ENCODE results near the gene SSH2.

The SSH2 gene

DNA sequence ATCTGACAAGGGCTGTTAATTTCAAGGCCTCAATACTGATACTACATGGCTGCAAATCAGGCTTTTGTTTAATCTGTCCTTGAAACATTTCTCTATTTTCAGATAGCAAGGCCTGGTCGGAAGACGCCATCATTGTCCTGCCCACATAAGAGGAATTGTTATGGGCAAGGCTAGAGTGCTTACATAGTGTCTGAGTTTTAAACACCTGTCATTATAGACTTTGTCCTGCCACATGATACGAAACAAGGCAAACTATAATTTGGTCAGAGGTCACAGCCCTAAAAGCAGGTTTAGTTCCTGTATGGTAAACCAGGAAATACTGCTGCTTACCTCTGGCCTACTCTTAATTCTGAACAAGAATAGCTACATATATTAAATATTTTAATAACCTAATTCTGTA lies 104.4 kb downstream of the SSH2 start:
- Histone ChIP-seq H3K9ac (ENCODE audit: insufficient read length) (no peak overlapping the region), H3K9me3 (ENCODE audit: low read depth, low read length) (no peaks in the 10 kb centered on the region), H3K36me3 (ENCODE audit: insufficient read depth, low read length) (no peaks in the 10 kb centered on the region), H3K27ac (no peak overlapping the region), H3K4me3 (no peak overlapping the region)
- no peak for DNase-seq (ENCODE audit: low read depth, low spot score)
- TF ChIP-seq POLR2AphosphoS5 (IDR thresholded peaks at IDR 0.05; ENCODE audit: borderline replicate concordance, low read depth, low read length) = no peak
- TF ChIP-seq FOXP2 (optimal IDR thresholded peaks at IDR 0.05; ENCODE audit: control extremely low read depth, extremely low read length, insufficient read depth) = no peak
- no peak for TF ChIP-seq EZH2 (IDR thresholded peaks at IDR 0.05)

DNA sequence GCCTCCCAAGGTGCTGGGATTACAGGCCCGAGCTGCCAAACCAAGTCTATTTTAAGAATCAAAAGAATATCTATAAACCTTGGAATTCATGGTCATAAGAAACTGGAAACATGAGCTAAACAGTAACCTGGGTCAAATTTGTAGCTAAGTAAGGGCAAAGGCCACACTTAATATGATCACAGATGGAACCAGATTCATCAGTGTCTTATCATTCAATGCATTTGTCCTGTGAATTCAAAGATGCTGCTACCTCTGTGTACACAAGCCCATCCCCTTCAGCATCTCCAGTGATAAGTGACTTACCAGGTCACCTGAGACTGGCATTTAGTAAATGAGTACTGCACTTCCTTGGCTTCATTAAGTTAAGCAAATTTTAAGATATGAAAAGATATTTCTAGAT lies 108.1 kb downstream of the SSH2 start:
- DNase-seq (ENCODE audit: low read depth, low spot score) = no peak
- Histone ChIP-seq H3K9ac (ENCODE audit: insufficient read length) (no peak overlapping the region), H3K27ac (no peak overlapping the region), H3K4me3 (no peak overlapping the region), H3K36me3 (ENCODE audit: insufficient read depth, low read length) (no peaks in the 10 kb centered on the region), H3K9me3 (ENCODE audit: low read depth, low read length) (no peaks in the 10 kb centered on the region)
- no peak for TF ChIP-seq FOXP2 (optimal IDR thresholded peaks at IDR 0.05; ENCODE audit: control extremely low read depth, extremely low read length, insufficient read depth)
- TF ChIP-seq EZH2 (IDR thresholded peaks at IDR 0.05) = no peak
- no peak for TF ChIP-seq POLR2AphosphoS5 (IDR thresholded peaks at IDR 0.05; ENCODE audit: borderline replicate concordance, low read depth, low read length)

DNA sequence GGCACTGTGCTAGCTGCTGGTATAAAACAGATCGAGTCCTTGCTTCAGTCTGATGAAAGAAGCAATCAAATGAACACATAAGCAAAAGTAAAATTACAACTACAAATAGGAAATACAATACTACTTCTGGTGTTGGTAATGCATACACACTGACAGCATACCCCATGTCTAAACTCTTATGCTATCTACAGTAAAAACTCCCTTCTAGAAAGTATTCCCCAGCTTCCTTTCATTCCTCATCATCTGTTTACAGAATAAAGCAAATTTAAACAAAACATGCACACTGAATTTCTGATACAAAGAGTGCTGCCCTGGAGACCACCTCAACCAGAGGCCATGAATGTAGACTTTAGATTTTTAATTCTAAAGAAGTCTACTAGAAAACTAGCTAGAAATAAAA lies 109.6 kb downstream of the SSH2 start:
- Histone ChIP-seq H3K36me3 (ENCODE audit: insufficient read depth, low read length) (no peaks in the 10 kb centered on the region), H3K27ac (no peak overlapping the region), H3K9me3 (ENCODE audit: low read depth, low read length) (no peaks in the 10 kb centered on the region), H3K4me3 (no peak overlapping the region), H3K9ac (ENCODE audit: insufficient read length) (no peak overlapping the region)
- TF ChIP-seq POLR2AphosphoS5 (IDR thresholded peaks at IDR 0.05; ENCODE audit: borderline replicate concordance, low read depth, low read length) (no peak), EZH2 (IDR thresholded peaks at IDR 0.05) (no peak), FOXP2 (optimal IDR thresholded peaks at IDR 0.05; ENCODE audit: control extremely low read depth, extremely low read length, insufficient read depth) (no peak)
- no peak for DNase-seq (ENCODE audit: low read depth, low spot score)

DNA sequence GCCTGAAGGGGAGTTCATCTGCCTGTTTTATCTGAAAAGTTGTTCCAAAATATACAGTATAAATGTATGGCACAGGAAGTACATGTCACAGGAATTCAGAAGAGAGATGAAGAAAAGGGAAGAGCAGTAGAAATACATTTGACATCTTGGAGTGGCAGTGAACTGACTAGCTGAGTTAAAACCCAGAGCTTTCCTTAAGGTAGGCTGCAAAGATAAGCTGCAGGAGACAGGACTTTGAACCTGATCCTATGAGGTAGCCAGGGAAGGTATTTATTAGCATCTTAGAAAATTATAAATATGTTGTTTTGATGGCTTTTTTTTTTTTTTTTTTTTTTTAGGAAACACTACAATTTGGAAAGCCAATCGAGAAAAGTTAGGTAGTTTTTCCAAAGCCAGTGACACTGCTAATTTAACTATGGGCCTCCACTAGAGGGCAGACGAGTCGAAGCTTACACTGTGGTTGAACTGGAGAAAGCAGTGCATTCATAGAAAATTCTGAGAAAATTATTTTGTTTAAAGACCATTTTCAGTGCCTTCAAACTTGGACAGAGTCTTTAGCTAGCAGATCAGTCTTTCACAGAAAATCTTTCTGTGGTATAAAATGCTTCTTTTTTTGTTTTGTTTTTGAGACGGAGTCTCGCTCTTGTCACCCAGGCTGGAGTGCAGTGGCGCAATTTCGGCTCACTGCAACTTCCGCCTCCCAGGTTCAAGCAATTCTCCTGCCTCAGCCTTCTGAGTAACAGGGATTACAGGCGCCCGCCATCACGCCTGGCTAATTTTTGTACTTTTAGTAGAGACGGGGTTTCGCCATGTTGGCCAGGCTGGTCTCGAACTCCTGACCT lies 122.3 kb downstream of the SSH2 start:
- H3K27ac ChIP-seq = no peak overlapping the region
- H3K4me3 ChIP-seq = no peak overlapping the region
- DNase-seq (ENCODE audit: low read depth, low spot score) = peak; percentile 34
- H3K9ac ChIP-seq (ENCODE audit: insufficient read length) = no peak overlapping the region
- H3K36me3 ChIP-seq (ENCODE audit: insufficient read depth, low read length) = no peaks in the 10 kb centered on the region
- H3K9me3 ChIP-seq (ENCODE audit: low read depth, low read length) = no peaks in the 10 kb centered on the region
- TF ChIP-seq FOXP2 (optimal IDR thresholded peaks at IDR 0.05; ENCODE audit: control extremely low read depth, extremely low read length, insufficient read depth) (no peak), POLR2AphosphoS5 (IDR thresholded peaks at IDR 0.05; ENCODE audit: borderline replicate concordance, low read depth, low read length) (no peak), EZH2 (IDR thresholded peaks at IDR 0.05) (no peak)

DNA sequence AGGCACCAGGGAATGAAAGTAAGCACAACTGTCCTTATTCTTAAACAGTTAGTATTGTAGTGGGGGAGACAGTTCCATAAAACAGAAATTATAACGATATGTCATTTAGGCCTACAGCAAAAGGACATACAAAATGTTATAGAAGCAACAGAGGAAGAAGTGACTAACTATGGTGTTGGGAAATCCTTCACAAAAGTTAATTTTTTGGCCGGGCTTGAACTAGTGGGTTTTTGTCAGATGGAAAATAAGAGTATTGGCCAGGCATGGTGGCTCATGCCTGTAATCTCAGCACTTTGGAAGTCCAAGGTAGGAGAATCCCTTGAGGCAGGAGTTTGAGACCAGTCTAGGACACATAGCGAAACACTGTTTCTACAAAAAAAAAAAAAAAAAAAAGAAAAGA lies 127.8 kb downstream of the SSH2 start:
- H3K4me3 ChIP-seq = no peak overlapping the region
- DNase-seq (ENCODE audit: low read depth, low spot score) = no peak
- H3K9ac ChIP-seq (ENCODE audit: insufficient read length) = no peak overlapping the region
- no peak overlapping the region for H3K27ac ChIP-seq
- no peak for TF ChIP-seq POLR2AphosphoS5 (IDR thresholded peaks at IDR 0.05; ENCODE audit: borderline replicate concordance, low read depth, low read length)
- TF ChIP-seq EZH2 (IDR thresholded peaks at IDR 0.05) = no peak
- no peak for TF ChIP-seq FOXP2 (optimal IDR thresholded peaks at IDR 0.05; ENCODE audit: control extremely low read depth, extremely low read length, insufficient read depth)
- no peaks in the 10 kb centered on the region for H3K9me3 ChIP-seq (ENCODE audit: low read depth, low read length)
- H3K36me3 ChIP-seq (ENCODE audit: insufficient read depth, low read length) = no peaks in the 10 kb centered on the region

DNA sequence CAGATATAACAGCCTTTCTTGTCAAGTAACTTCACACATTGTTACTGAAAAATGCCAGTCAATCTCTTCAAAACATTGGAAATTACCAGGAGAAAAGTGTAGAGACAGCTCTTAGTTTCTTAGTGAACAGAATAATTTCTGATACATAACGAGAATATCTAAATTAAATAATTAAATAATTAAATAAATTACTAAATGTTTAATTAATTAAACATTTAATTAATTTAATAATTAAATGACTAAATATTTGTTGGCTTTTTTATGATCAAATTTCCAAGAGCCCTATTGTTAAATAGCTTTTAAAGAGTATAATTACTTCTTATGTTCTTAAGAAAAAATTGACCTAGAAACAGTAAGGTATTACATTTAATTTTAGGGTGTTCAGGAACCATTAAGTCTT lies 129.6 kb downstream of the SSH2 start:
- H3K27ac ChIP-seq = no peak overlapping the region
- no peaks in the 10 kb centered on the region for H3K9me3 ChIP-seq (ENCODE audit: low read depth, low read length)
- no peak overlapping the region for H3K9ac ChIP-seq (ENCODE audit: insufficient read length)
- H3K4me3 ChIP-seq = no peak overlapping the region
- TF ChIP-seq EZH2 (IDR thresholded peaks at IDR 0.05) = no peak
- TF ChIP-seq POLR2AphosphoS5 (IDR thresholded peaks at IDR 0.05; ENCODE audit: borderline replicate concordance, low read depth, low read length) = no peak
- no peak for TF ChIP-seq FOXP2 (optimal IDR thresholded peaks at IDR 0.05; ENCODE audit: control extremely low read depth, extremely low read length, insufficient read depth)
- DNase-seq (ENCODE audit: low read depth, low spot score) = no peak
- H3K36me3 ChIP-seq (ENCODE audit: insufficient read depth, low read length) = no peaks in the 10 kb centered on the region

DNA sequence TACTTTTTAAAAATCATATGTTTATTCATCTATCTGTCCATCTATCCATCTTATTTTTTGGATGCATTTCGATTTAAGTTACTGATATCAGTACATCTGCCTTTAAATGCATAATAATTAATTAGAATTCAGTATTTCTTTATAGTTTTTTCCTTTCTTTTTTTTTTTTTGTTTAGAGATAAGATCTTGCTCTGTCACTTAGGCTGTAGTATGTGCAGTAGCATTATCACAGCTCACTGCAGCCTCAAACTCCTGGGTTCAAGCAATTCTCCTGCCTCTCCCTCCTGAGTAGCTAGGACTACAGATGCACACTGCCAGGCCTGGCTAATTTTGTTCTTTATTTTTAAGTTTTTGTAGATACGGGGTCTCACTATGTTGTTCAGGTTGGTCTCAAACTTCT lies 133.4 kb downstream of the SSH2 start:
- no peak for TF ChIP-seq FOXP2 (optimal IDR thresholded peaks at IDR 0.05; ENCODE audit: control extremely low read depth, extremely low read length, insufficient read depth)
- no peak for TF ChIP-seq POLR2AphosphoS5 (IDR thresholded peaks at IDR 0.05; ENCODE audit: borderline replicate concordance, low read depth, low read length)
- TF ChIP-seq EZH2 (IDR thresholded peaks at IDR 0.05) = no peak
- DNase-seq (ENCODE audit: low read depth, low spot score) = no peak
- H3K9me3 ChIP-seq (ENCODE audit: low read depth, low read length) = no peaks in the 10 kb centered on the region
- no peaks in the 10 kb centered on the region for H3K36me3 ChIP-seq (ENCODE audit: insufficient read depth, low read length)
- no peak overlapping the region for H3K4me3 ChIP-seq
- no peak overlapping the region for H3K9ac ChIP-seq (ENCODE audit: insufficient read length)
- no peak overlapping the region for H3K27ac ChIP-seq

DNA sequence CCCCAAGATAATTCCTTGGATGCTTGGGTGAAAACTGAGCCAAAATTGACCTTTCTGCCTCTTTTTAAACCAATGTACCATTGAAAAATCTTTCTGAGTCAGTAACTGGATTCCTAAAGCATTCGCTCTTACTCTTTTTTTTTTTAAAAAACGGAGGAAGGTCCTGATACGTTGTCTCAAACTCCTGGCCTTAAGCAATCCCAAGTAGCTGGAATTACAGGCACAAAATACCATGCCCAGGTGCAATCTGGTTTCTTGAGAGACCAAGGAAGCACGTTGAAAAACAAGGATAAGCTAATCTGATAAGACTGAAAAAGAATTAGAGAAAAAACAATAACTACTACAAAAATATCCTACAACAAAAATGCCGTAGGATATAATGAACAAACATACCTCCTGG lies 136.5 kb downstream of the SSH2 start:
- Histone ChIP-seq H3K9ac (ENCODE audit: insufficient read length) (no peak overlapping the region), H3K9me3 (ENCODE audit: low read depth, low read length) (no peaks in the 10 kb centered on the region), H3K27ac (no peak overlapping the region), H3K36me3 (ENCODE audit: insufficient read depth, low read length) (no peaks in the 10 kb centered on the region), H3K4me3 (no peak overlapping the region)
- no peak for DNase-seq (ENCODE audit: low read depth, low spot score)
- TF ChIP-seq FOXP2 (optimal IDR thresholded peaks at IDR 0.05; ENCODE audit: control extremely low read depth, extremely low read length, insufficient read depth) (no peak), EZH2 (IDR thresholded peaks at IDR 0.05) (no peak), POLR2AphosphoS5 (IDR thresholded peaks at IDR 0.05; ENCODE audit: borderline replicate concordance, low read depth, low read length) (no peak)
